Stimulated activated CD8-positive, alpha-beta memory T cell treated with anti-CD3 and anti-CD28 coated beads, Interleukin-12 subunit alpha, Interleukin-12 subunit beta, amount 100 ng/mL, for 1 hour (primary cell): ENCODE data around the gene LCTL.
A peak's percentile ranks its signal among the peaks of the same experiment; 100 is the strongest.

Experiments
- DNase-seq: peaks from one replicate; pipeline ENCODE4 v3.0.0-alpha.2; 2020; ENCODE audit warnings: low read depth

LCTL gene

GRCh38 chr15:66565741-66566144 is at the start of gene LCTL:
Gene LCTL, minus strand, starts transcription at chr15:66565998. Its CDS starts 633 bp downstream, at chr15:66565365.
- no peak for DNase-seq

GRCh38 chr15:66614951-66615760 is 49.4 kb upstream of the LCTL start:
- DNase-seq = no peak

- no peak for DNase-seq
These were observed 48.7 kb upstream of the LCTL start for GRCh38 chr15:66614456-66614855.

- no peak for DNase-seq
These were observed 47.9 kb upstream of the LCTL start for GRCh38 chr15:66613743-66614142.

- DNase-seq = no peak
These were observed 45.7 kb upstream of the LCTL start for GRCh38 chr15:66611257-66612053.

- no peak for DNase-seq
These were observed 44.1 kb upstream of the LCTL start for GRCh38 chr15:66609876-66610275.

GRCh38 chr15:66608881-66609280 is 43.1 kb upstream of the LCTL start:
- DNase-seq = no peak

- DNase-seq = no peak
These were observed 42.4 kb upstream of the LCTL start for GRCh38 chr15:66608159-66608558.

- peak; percentile 40 for DNase-seq
These were observed 37.7 kb upstream of the LCTL start for GRCh38 chr15:66603301-66604179.

- DNase-seq = no peak
These were observed 35.7 kb upstream of the LCTL start for GRCh38 chr15:66601521-66601920.

- no peak for DNase-seq
These were observed 34.4 kb upstream of the LCTL start for GRCh38 chr15:66600240-66600627.

GRCh38 chr15:66599536-66600239 is 33.9 kb upstream of the LCTL start:
- DNase-seq = no peak

GRCh38 chr15:66598095-66598815 is 32.5 kb upstream of the LCTL start:
- no peak for DNase-seq

GRCh38 chr15:66595931-66596545 is 30.2 kb upstream of the LCTL start:
- DNase-seq = no peak

- no peak for DNase-seq
These were observed 29.5 kb upstream of the LCTL start for GRCh38 chr15:66595332-66595731.

GRCh38 chr15:66594836-66595235 is 29.0 kb upstream of the LCTL start:
- no peak for DNase-seq

- DNase-seq = no peak
These were observed 28.5 kb upstream of the LCTL start for GRCh38 chr15:66594344-66594743.

- no peak for DNase-seq
These were observed 27.5 kb upstream of the LCTL start for GRCh38 chr15:66593219-66593780.

- DNase-seq = no peak
These were observed 26.9 kb upstream of the LCTL start for GRCh38 chr15:66592505-66593218.
